BE2C (cell line): ENCODE data around the gene STRIT1.
"Not testable (repeated sequence)": the region's sequence is repeated elsewhere in the genome, so short reads cannot be mapped to it uniquely, and the experiment has no call there.

Source experiments
- DNase-seq: peaks from one replicate; pipeline ENCODE4 v3.0.0-alpha.2; 2020
- H3K27me3 ChIP-seq: fragments of 250-450 bp; sonication (Bioruptor Pico); 2 replicates; pipeline ENCODE4 v1.5.1; 2020; ENCODE audit warnings: mild to moderate bottlenecking
- H3K36me3 ChIP-seq: fragments of 250-450 bp; sonication (Bioruptor Pico); 2 replicates; pipeline ENCODE4 v1.5.1; 2020; ENCODE audit warnings: mild to moderate bottlenecking
- H3K4me1 ChIP-seq: fragments of 250-450 bp; sonication (Bioruptor Pico); 2 replicates; pipeline ENCODE4 v1.5.1; 2020
- H3K4me3 ChIP-seq: 2 replicates; pipeline ENCODE4 v1.5.1; 2011; ENCODE audit warnings: low read depth, low read length
- H3K9me3 ChIP-seq: fragments of 250-450 bp; sonication (Bioruptor Pico); 2 replicates; pipeline ENCODE4 v1.5.1; 2020
- TF ChIP-seq, protein P1 (sequence below): IDR thresholded peaks from 2 replicates; pipeline ENCODE4 v1.5.1; 2012; ENCODE audit warnings: mild to moderate bottlenecking, low read depth, low read length

STRIT1 gene

DNA sequence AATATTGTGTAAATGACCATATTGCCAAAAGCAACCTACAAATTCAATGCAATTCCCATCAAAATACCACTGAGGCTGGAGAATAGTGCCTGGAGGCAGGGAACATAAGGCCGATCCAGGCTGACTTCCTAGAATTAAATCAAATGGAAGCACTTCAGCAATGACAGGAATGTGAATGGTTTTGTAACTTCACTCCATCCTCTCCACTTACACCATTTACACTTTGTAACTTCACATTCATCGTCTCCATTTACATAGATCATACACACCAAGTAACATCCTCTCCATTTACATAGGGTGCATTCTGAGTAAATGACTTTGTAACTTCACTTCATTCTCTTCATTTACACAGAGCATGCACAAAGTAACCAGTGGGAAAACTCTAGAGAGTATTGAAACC lies 11.6 kb downstream of the STRIT1 start:
- no peak for DNase-seq
- no peaks in the 10 kb centered on the region for H3K36me3 ChIP-seq
- H3K27me3 ChIP-seq: no peaks in the 10 kb centered on the region; the same call in 1 of the 2 replicates
- no peaks in the 10 kb centered on the region for H3K9me3 ChIP-seq
- no peak overlapping the region for H3K4me3 ChIP-seq
- H3K4me1 ChIP-seq: no peaks in the 10 kb centered on the region
- TF ChIP-seq, protein P1, sequence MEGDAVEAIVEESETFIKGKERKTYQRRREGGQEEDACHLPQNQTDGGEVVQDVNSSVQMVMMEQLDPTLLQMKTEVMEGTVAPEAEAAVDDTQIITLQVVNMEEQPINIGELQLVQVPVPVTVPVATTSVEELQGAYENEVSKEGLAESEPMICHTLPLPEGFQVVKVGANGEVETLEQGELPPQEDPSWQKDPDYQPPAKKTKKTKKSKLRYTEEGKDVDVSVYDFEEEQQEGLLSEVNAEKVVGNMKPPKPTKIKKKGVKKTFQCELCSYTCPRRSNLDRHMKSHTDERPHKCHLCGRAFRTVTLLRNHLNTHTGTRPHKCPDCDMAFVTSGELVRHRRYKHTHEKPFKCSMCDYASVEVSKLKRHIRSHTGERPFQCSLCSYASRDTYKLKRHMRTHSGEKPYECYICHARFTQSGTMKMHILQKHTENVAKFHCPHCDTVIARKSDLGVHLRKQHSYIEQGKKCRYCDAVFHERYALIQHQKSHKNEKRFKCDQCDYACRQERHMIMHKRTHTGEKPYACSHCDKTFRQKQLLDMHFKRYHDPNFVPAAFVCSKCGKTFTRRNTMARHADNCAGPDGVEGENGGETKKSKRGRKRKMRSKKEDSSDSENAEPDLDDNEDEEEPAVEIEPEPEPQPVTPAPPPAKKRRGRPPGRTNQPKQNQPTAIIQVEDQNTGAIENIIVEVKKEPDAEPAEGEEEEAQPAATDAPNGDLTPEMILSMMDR: no peak

- not testable (repeated sequence) for H3K4me3 ChIP-seq, H3K4me1 ChIP-seq, DNase-seq
Measured at GRCh38 chr3:155276089-155276488, 17.4 kb downstream of the STRIT1 start.

DNA sequence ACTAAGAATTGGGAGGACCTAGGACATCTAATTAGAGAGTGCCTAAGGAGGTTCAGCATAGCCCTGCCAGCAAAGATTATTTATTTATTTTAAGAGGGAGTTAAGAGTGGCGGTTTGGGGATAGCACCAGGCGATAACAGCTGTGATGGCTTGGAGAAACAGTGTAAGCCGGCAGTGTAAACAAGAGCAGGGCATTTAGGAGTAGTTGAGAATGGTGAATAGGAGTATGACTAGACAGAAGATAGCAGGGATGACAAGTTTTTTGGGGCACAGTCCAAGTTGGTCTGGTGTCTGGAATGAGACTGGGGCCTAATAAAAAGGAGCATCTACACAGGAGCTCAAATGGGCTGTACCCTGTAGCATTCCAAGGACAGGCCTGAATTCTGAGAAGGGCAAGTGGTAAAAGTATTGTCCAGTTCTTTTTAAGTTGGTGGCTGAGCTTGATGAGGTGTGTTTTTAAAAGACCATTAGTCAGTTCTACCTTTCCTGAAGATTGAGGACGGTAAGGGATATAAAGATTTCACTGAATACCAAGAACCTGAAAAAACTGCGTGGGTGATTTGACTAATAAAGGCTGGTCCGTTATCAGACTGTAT lies 18.2 kb downstream of the STRIT1 start:
- not testable (repeated sequence) for H3K4me3 ChIP-seq, H3K4me1 ChIP-seq, DNase-seq, H3K27me3 ChIP-seq, H3K36me3 ChIP-seq, H3K9me3 ChIP-seq

More at GRCh38 chr3:155276089-155276488, 17.4 kb downstream of the STRIT1 start:
- not testable (repeated sequence) for H3K36me3 ChIP-seq, H3K9me3 ChIP-seq, H3K27me3 ChIP-seq

DNA sequence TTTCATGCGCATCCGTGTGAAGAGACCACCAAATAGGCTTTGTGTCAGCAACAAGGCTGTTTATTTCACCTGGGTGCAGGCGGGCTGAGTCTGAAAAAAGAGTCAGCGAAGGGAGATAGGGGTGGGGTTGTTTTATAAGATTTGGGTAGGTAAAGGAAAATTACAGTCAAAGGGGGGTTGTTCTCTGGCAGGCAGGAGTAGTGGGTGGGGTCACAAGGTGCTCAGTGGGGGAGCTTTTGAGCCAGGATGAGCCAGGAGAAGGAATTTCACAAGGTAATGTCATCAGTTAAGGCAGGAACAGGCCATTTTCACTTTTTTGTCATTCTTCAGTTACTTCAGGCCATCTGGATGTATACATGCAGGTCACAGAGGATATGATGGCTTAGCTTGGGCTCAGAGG lies 19.0 kb downstream of the STRIT1 start:
- not testable (repeated sequence) for H3K36me3 ChIP-seq, DNase-seq, H3K27me3 ChIP-seq, H3K9me3 ChIP-seq, H3K4me1 ChIP-seq, H3K4me3 ChIP-seq

GRCh38 chr3:155271343-155271613 lies 22.2 kb downstream of the STRIT1 start:
- H3K27me3 ChIP-seq: no peaks in the 10 kb centered on the region
- H3K36me3 ChIP-seq: no peaks in the 10 kb centered on the region
- TF ChIP-seq, protein P1: no peak
- H3K9me3 ChIP-seq: no peaks in the 10 kb centered on the region
- H3K4me1 ChIP-seq: no peaks in the 10 kb centered on the region
- no peak overlapping the region for H3K4me3 ChIP-seq
- DNase-seq: no peak

DNA sequence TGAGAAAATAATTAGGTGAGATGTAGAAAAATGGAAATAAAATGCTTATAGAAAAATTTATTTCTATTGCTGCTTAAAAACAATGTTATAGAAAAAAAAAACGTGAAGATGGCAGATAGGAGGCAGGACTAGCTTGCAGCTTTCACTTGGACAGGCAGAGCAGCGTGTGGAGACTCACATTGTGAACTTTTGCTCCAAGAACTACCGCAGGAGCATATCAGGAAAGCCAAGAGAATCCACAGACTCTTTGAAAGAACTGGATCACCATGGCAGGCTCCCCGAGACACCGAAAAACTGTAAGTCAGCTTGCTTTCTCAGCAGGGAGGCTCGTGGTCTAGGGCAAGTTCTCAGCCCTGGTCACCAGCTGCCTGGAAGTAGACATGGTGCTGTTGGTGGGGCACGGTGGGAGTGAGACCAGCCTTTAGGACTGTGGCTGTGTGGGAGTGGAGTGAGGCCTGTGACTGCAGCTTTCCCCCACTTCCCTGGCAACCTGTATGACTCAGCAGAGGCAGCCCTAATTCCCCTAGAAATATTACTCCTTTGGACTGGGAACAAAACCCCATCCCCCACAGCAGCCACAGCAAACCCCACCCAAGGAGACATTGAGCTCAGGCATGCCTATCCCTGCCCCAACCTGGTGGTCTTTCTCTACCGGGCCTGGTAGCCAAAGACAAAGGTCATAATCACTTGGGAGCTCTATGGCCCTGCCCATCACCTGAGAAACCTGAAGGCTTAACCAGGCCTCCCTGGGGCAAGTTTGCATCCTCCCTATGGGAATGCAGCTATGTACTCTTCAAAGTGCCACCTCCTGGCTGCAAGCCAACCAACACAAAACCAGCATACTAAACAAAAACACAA lies 22.8 kb downstream of the STRIT1 start:
- Histone ChIP-seq H3K9me3 (no peaks in the 10 kb centered on the region), H3K36me3 (no peaks in the 10 kb centered on the region), H3K4me1 (no peaks in the 10 kb centered on the region), H3K4me3 (no peak overlapping the region), H3K27me3 (no peaks in the 10 kb centered on the region)
- TF ChIP-seq, protein P1: no peak
- DNase-seq: no peak

GRCh38 chr3:155270063-155270462 lies 23.4 kb downstream of the STRIT1 start:
- Histone ChIP-seq H3K27me3 (no peaks in the 10 kb centered on the region), H3K9me3 (no peaks in the 10 kb centered on the region), H3K4me3 (no peak overlapping the region), H3K4me1 (no peaks in the 10 kb centered on the region), H3K36me3 (no peaks in the 10 kb centered on the region)
- no peak for DNase-seq
- TF ChIP-seq, protein P1: no peak

DNA sequence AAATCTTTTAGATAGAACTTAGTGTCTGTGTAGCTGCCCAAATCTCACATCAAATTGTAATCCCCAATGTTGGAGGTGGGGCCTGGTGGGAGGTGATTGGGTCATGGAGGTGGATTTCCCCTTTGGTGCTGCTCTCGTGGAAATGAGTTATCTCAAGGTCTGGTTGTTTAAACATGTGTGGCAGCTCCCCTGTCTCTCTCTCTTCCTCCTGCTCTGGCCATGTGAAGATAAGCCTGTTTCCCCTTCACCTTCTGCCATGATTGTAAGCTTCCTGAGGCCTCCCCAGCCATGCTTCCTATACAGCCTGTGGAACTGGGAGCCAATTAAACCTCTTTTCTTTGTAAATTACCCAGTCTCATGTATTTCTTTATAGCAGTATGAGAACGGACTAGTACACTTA lies 30.6 kb downstream of the STRIT1 start:
- not testable (repeated sequence) for H3K4me1 ChIP-seq, H3K9me3 ChIP-seq, DNase-seq, H3K4me3 ChIP-seq, H3K27me3 ChIP-seq, H3K36me3 ChIP-seq
